ENCODE data around the gene ZBTB40.

- no peak for TF ChIP-seq CTCF (IDR thresholded peaks at IDR 0.05)
- no peak for TF ChIP-seq POLR2A (IDR thresholded peaks at IDR 0.05)
Observed at GRCh38 chr1:22450351-22451021, 1.2 kb upstream of the ZBTB40 start.

Data from ovary (tissue), 3 donors.